ENCODE data around the gene PACRG. TPM values are rescaled to one million over a fixed set of nuclear protein-coding genes. Genes with fewer than 3 reads are reported as not detected.

Gene PACRG
- total RNA-seq, 1 experiment from 2014 or later, result 0.26 TPM

DNA sequence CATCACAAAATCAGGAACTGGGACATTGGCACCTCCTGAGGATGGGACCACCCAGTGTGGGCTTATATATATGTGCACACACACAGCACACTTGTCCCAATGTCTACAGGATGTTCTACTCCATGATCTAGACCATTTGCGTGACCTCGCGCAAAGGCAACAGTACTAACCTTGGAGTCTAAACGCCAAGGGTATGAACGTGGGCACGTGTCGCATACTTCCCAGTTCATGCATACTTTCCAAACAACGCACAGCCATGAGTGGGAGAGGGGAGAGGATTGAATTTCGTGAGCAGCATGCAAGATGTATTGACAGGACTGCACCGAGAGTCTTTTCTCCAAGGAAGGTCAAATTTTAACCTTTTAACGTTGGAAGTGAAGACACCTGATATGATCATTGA is 472.5 kb downstream of the PACRG start:
- Histone ChIP-seq H3K23ac (ENCODE audit: insufficient read length, low read depth, low read length) (no peak overlapping the region), H3K4me2 (ENCODE audit: insufficient read depth, insufficient read length, low read length) (no peak overlapping the region), H4K91ac (ENCODE audit: insufficient read length, low read depth, low read length) (no peak overlapping the region), H2AFZ (ENCODE audit: low read length) (no peak overlapping the region), H2BK5ac (ENCODE audit: insufficient read length, low read length) (no peak overlapping the region), H3K23me2 (ENCODE audit: insufficient read length, low read depth, low read length, poor library complexity, severe bottlenecking) (no peaks in the 10 kb centered on the region), H3K27ac (ENCODE audit: insufficient read length, low read depth, low read length) (no peak overlapping the region), H4K5ac (ENCODE audit: insufficient read length, low read depth, low read length) (no peak overlapping the region), H3K14ac (ENCODE audit: insufficient read depth, low read length) (no peak overlapping the region; the same call in 1 of the 2 replicates), H2BK120ac (ENCODE audit: low read depth, low read length, poor library complexity, severe bottlenecking) (no peak overlapping the region), H2AK5ac (ENCODE audit: insufficient read length, low read length) (no peak overlapping the region), H3K79me2 (ENCODE audit: insufficient read depth, low read length) (no peaks in the 10 kb centered on the region), H2BK12ac (ENCODE audit: insufficient read length, low read depth, low read length) (no peak overlapping the region), H2BK15ac (ENCODE audit: low read depth, low read length) (no peak overlapping the region), H4K20me1 (ENCODE audit: control insufficient read depth, insufficient read depth, insufficient read length) (no peaks in the 10 kb centered on the region), H3K4me1 (ENCODE audit: insufficient read depth, low read length) (no peaks in the 10 kb centered on the region), H3K27me3 (ENCODE audit: insufficient read depth, low read length) (no peaks in the 10 kb centered on the region), H3T11ph (ENCODE audit: low read length) (no peak overlapping the region), H3K9me3 (ENCODE audit: control insufficient read depth, low read depth, low read length) (no peaks in the 10 kb centered on the region), H4K8ac (replicated peaks; ENCODE audit: insufficient read length, low read depth, low read length) (no peak overlapping the region), H3K56ac (ENCODE audit: insufficient read length, low read depth, low read length) (no peak overlapping the region), H3K4ac (ENCODE audit: low read depth, low read length) (no peak overlapping the region), H3K79me1 (ENCODE audit: insufficient read depth, low read depth, low read length, poor library complexity, severe bottlenecking) (no peaks in the 10 kb centered on the region), H3K9ac (ENCODE audit: extremely low read depth, insufficient read length, low read length) (no peak overlapping the region), H3K18ac (ENCODE audit: insufficient read length, low read depth, low read length) (no peak overlapping the region), H2BK20ac (ENCODE audit: low read depth, low read length, poor library complexity, severe bottlenecking) (no peak overlapping the region)
- TF ChIP-seq, protein P1, sequence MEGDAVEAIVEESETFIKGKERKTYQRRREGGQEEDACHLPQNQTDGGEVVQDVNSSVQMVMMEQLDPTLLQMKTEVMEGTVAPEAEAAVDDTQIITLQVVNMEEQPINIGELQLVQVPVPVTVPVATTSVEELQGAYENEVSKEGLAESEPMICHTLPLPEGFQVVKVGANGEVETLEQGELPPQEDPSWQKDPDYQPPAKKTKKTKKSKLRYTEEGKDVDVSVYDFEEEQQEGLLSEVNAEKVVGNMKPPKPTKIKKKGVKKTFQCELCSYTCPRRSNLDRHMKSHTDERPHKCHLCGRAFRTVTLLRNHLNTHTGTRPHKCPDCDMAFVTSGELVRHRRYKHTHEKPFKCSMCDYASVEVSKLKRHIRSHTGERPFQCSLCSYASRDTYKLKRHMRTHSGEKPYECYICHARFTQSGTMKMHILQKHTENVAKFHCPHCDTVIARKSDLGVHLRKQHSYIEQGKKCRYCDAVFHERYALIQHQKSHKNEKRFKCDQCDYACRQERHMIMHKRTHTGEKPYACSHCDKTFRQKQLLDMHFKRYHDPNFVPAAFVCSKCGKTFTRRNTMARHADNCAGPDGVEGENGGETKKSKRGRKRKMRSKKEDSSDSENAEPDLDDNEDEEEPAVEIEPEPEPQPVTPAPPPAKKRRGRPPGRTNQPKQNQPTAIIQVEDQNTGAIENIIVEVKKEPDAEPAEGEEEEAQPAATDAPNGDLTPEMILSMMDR (conservative IDR thresholded peaks at IDR 0.05), result no peak
- Mint-ChIP-seq H3K4me1 (peaks cover 16 to 19% of the 10 kb centered on the region in 2 experiments), H3K9me3 (peaks cover 2 to 3% of the 10 kb centered on the region in 2 experiments; a peak in 4 of 5 replicates), H3K27me3 (ENCODE audit: low read depth) (no peaks in the 10 kb centered on the region; the same call in 1 of the 2 replicates), H3K4me3 (no peak overlapping the region), H3K36me3 (ENCODE audit: insufficient read depth in 1 of 3, low read depth in 3 of 3) (peaks cover 0 to 2% (median 2%) of the 10 kb centered on the region in 3 experiments; a peak in 2 of 7 replicates), H3K27ac (no peak overlapping the region; a peak in 1 of 7 replicates)
- DNase-seq, result no peak
- WGBS (ENCODE audit: extremely low coverage, insufficient read length, low lambda C conversion rate), result no CpG with 5 or more reads among the region's 11 CpGs
